Measurements from ENCODE around the gene CDH23.
A peak's percentile ranks its signal among the peaks of the same experiment; 100 is the strongest.

CDH23 gene

DNA sequence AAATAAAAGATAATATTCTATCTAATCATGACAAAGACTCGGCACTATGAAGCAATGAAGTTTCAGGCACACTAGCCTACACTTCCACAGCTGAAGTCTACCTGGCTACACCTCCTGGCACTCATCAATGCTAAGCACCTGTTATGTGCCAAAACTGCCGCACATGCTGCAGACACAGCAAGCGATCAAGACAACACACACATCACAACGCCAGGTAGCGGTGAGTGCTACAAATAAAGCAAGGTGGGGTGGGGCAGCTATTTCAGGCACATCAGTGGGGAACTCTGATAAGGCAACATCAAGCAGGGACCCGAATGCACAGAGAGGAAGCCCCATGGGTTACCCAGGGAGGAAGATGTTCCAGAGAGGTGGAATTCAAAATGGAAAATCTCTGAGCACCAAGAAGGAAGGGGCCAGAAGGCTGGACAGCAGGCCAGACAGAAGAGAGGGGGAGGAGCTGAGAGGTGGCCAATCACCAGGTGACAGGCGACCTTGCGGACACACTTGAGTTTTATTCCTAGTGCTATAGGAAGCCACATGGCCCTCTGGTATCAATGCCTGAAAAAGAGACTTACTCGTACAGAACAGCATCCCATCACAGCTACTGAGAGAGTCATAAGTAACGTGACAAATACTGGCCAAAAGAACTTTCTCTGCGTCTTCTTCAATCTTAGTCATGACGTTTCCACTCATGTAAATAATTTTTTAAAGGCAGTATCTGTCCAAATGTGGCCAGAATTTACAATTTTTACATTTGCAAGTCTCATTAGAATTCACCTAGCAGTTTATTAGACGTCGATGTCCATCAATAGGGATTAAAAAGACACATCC is 446.4 kb downstream of the CDH23 start:
- Histone ChIP-seq H3K4me1 (ENCODE audit: control insufficient read depth in 1 of 2, insufficient read depth in 1 of 2, low read depth in 1 of 2, low read length in 1 of 2) (peaks cover 88 to 96% of the 10 kb centered on the region in 2 experiments), H3K27ac (peak overlapping the region; percentile 68)
- TF ChIP-seq, protein P1, sequence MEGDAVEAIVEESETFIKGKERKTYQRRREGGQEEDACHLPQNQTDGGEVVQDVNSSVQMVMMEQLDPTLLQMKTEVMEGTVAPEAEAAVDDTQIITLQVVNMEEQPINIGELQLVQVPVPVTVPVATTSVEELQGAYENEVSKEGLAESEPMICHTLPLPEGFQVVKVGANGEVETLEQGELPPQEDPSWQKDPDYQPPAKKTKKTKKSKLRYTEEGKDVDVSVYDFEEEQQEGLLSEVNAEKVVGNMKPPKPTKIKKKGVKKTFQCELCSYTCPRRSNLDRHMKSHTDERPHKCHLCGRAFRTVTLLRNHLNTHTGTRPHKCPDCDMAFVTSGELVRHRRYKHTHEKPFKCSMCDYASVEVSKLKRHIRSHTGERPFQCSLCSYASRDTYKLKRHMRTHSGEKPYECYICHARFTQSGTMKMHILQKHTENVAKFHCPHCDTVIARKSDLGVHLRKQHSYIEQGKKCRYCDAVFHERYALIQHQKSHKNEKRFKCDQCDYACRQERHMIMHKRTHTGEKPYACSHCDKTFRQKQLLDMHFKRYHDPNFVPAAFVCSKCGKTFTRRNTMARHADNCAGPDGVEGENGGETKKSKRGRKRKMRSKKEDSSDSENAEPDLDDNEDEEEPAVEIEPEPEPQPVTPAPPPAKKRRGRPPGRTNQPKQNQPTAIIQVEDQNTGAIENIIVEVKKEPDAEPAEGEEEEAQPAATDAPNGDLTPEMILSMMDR (IDR thresholded peaks at IDR 0.05): no peak

DNA sequence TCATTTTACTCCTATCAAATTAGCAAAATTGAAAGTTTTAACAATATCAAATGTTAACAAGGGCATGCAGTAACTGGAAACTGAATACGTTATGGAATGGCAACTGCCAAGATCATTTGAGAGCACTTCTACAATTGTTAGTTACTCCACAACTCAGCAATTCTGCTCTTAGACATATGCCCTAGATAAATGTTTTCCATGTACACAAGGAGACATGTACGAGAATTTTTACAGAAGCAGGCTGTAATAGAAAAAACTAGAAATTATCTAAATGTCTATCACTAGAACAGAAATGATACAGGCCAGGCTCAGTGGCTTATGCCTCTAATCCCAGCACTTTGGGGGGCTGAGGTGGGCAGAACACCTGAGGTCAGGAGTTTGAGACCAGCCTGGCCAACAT is 447.4 kb downstream of the CDH23 start:
- no peaks in the 10 kb centered on the region for H3K27me3 ChIP-seq
- peaks cover 90 to 97% of the 10 kb centered on the region in 2 experiments for H3K4me1 ChIP-seq (ENCODE audit: control insufficient read depth in 1 of 2, insufficient read depth in 1 of 2, low read depth in 1 of 2, low read length in 1 of 2)
- H3K4me3 ChIP-seq (ENCODE audit: low read depth in 1 of 2, low read length in 1 of 2): no peak overlapping the region
- TF ChIP-seq, protein P1 (IDR thresholded peaks at IDR 0.05): no peak
- H3K36me3 ChIP-seq: no peaks in the 10 kb centered on the region
- no peaks in the 10 kb centered on the region for H3K9me3 ChIP-seq
- H3K27ac ChIP-seq: peak overlapping the region; percentile 68

More for the DNA sequence above, 446.4 kb downstream of the CDH23 start:
- no peak overlapping the region for H3K4me3 ChIP-seq (ENCODE audit: low read depth in 1 of 2, low read length in 1 of 2)
- H3K9me3 ChIP-seq: no peaks in the 10 kb centered on the region
- no peaks in the 10 kb centered on the region for H3K27me3 ChIP-seq
- peaks cover 4% of the 10 kb centered on the region for H3K36me3 ChIP-seq

DNA sequence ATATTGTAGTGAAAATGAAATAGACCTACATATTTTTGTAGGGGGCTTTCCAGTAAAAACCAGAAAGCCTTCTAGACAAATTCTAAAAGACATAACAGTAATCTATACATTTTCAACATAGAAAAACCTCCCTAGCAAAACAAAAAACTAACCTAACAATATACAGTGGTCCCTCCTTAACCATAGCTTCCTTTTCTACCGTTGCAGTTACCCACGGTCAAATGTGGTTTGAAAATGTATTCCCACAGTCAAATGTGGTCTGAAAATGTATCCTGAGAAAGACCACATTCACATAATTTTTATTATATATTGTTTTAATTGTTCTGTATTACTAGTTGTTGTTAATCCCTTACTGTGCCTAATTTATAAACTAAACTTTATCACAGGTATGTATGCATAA is 448.0 kb downstream of the CDH23 start:
- H3K27ac ChIP-seq: peak overlapping the region; percentile 68
- H3K9me3 ChIP-seq: no peaks in the 10 kb centered on the region
- no peak overlapping the region for H3K4me3 ChIP-seq (ENCODE audit: low read depth in 1 of 2, low read length in 1 of 2)
- TF ChIP-seq, protein P1 (IDR thresholded peaks at IDR 0.05): no peak
- no peaks in the 10 kb centered on the region for H3K36me3 ChIP-seq
- no peaks in the 10 kb centered on the region for H3K27me3 ChIP-seq
- H3K4me1 ChIP-seq (ENCODE audit: control insufficient read depth in 1 of 2, insufficient read depth in 1 of 2, low read depth in 1 of 2, low read length in 1 of 2): peaks cover 96 to 98% of the 10 kb centered on the region in 2 experiments

DNA sequence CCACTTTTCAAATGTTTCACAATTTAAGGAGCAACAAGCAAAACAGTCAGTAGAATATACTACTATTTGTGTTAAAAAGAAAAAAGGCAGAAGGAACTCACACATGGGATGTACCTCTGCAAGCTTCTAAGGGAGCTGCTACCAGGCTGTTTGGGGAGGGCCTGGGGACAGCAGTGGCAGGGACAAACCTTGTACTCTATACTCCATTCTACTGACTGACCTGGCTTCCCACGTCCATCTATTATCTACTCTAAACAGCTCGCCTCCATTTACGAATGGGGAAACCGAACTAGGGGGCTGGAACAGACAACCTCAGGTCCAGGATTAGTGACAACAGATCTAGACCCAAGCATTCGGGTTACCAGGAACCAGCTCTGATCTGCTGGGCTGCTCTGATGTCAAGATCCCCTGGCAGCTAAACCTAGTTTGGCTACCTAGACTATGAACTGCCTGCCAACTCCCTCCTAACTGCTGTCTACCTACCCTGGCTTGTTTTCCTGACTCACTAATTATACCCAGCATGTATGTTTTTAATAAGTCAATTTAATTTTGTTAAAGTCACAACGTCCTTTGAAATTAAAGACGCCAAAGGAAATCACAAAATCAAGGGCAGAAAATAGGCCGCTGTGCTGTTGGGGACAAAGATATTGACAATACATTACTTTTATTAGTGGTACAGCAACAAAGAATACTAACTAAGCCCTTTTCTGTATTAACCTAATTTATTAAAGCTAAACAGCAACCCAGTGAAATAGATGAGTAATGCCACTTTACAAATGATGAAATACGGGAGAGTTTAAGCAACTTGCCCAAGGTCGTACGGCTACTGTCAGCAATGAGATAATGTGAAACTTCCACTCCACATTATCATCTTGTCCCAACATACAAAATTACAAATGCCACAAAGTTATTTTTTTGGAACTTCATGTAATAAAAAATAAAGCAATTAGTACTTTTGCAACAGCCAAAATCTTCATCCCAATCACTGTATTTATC is 449.0 kb downstream of the CDH23 start:
- TF ChIP-seq, protein P1 (IDR thresholded peaks at IDR 0.05): no peak
- H3K27ac ChIP-seq: peak overlapping the region; percentile 68
- H3K27me3 ChIP-seq: no peaks in the 10 kb centered on the region
- H3K4me3 ChIP-seq (ENCODE audit: low read depth in 1 of 2, low read length in 1 of 2): peak overlapping the region in 1 of 2 experiments; percentile 12
- no peaks in the 10 kb centered on the region for H3K36me3 ChIP-seq
- no peaks in the 10 kb centered on the region for H3K9me3 ChIP-seq
- H3K4me1 ChIP-seq (ENCODE audit: control insufficient read depth in 1 of 2, insufficient read depth in 1 of 2, low read depth in 1 of 2, low read length in 1 of 2): peaks cover 93 to 98% of the 10 kb centered on the region in 2 experiments

DNA sequence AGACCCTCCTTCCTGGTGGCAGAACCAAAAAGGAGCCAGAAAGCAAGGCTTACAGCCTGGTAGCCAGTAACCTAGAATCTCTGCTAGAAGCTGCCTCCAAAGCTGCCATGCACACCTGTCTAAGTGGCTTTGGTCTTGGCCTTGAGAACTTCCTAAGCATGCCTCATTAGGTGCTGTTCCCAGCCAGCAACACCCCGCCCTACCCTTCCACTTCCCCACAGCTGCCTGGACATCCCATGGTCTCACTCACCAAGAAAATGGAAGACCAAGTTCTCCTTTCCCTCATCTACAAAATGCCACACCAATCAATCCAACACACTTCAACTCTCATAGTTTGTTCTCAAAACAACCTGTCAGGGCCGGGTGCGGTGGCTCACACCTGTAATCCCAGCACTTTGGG is 450.1 kb downstream of the CDH23 start:
- no peaks in the 10 kb centered on the region for H3K27me3 ChIP-seq
- no peaks in the 10 kb centered on the region for H3K36me3 ChIP-seq
- peak overlapping the region; percentile 45 for H3K27ac ChIP-seq
- H3K9me3 ChIP-seq: no peaks in the 10 kb centered on the region
- peaks cover 90 to 95% of the 10 kb centered on the region in 2 experiments for H3K4me1 ChIP-seq (ENCODE audit: control insufficient read depth in 1 of 2, insufficient read depth in 1 of 2, low read depth in 1 of 2, low read length in 1 of 2)
- TF ChIP-seq, protein P1 (IDR thresholded peaks at IDR 0.05): no peak
- H3K4me3 ChIP-seq (ENCODE audit: low read depth in 1 of 2, low read length in 1 of 2): peak overlapping the region; percentile 9 to 12

Data from neutrophil (primary cell).